GM12874 (cell line): ENCODE results near the gene RSPO4.

Source experiments
- CTCF ChIP-seq: IDR thresholded peaks from 2 replicates; pipeline ENCODE4 v1.5.1; 2011; ENCODE audit warnings: low read depth, mild to moderate bottlenecking, control low read depth, low read length, moderate library complexity; ENCODE audit not compliant: insufficient read depth

Gene RSPO4

GRCh38 chr20:921068-921467 is 81.0 kb downstream of the RSPO4 start:
- no peak for TF ChIP-seq CTCF

GRCh38 chr20:920311-920710 is 81.8 kb downstream of the RSPO4 start:
- TF ChIP-seq CTCF, result no peak

GRCh38 chr20:919491-919916 is 82.6 kb downstream of the RSPO4 start:
- TF ChIP-seq CTCF, result no peak

- no peak for TF ChIP-seq CTCF
These were observed 84.7 kb downstream of the RSPO4 start for GRCh38 chr20:917416-917815.

DNA sequence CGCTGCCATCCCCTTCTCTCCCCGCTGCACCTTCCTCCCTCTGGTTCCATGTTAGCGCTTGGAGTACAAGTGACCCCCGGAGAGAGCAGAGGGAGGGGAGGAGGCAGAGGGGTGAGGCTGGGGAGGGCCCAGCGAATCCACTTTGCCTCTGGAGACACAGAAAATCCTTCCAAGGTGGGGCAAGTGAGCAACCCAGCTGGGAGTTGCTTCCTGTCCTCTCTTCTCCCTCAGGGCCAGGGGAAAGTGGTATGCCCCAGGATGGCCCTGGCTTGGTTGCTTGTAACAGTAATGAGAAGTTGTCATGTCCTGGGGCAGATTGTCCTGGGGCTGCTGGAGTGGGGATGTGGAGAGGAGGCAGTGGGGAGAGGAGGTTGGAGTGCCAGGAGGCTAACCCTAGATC is 85.3 kb downstream of the RSPO4 start:
- TF ChIP-seq CTCF, result no peak

GRCh38 chr20:916125-916799 is 85.8 kb downstream of the RSPO4 start, which contains the start of gene ANGPT4:
Gene ANGPT4, minus strand, starts transcription at chr20:916334. Its CDS starts 120 bp downstream, at chr20:916214.
- TF ChIP-seq CTCF, result no peak

- no peak for TF ChIP-seq CTCF
These were observed 87.2 kb downstream of the RSPO4 start for GRCh38 chr20:914727-915498.
